Heart left ventricle (tissue), 16 donors: ENCODE data around the gene CNKSR3. TPM values are rescaled to one million over a fixed set of nuclear protein-coding genes. Genes with fewer than 3 reads are reported as not detected.
"Not testable (repeated sequence)": the region's sequence is repeated elsewhere in the genome, so short reads cannot be mapped to it uniquely, and the experiment has no call there.

Source experiments
- ATAC-seq, 4 donors: fragments of 200-7000 bp; cut with Tn5 transposase; one replicate each; pipeline ENCODE4 v1.9.1; 2020 to 2022; ENCODE audit warnings: moderate library complexity in 4 of 4, mild to moderate bottlenecking in 3 of 4, moderate number of reproducible peaks in 1 of 4
- DNase-seq, 5 donors: peaks; one replicate each; pipeline ENCODE4 v3.0.0-alpha.2; 2020
- H3K27ac ChIP-seq, 12 donors: fragments of 200-600 bp; sonication (generic) in 4 of 12; one replicate each; pipeline versions ENCODE4 v1.5.0 to v1.8.0; 2016 to 2022; ENCODE audit warnings: mild to moderate bottlenecking in 2 of 12
- H3K27me3 ChIP-seq, 9 donors: fragments of 200-600 bp; sonication (generic) in 2 of 9; one replicate each; pipeline versions ENCODE4 v1.5.1 to v1.8.0; 2016 to 2022; ENCODE audit warnings: mild to moderate bottlenecking in 3 of 9
- H3K36me3 ChIP-seq, 9 donors: fragments of 200-600 bp; sonication (generic) in 2 of 9; one replicate each; pipeline versions ENCODE4 v1.5.0 to v1.8.0; 2018 to 2022; ENCODE audit warnings: mild to moderate bottlenecking in 2 of 9
- H3K4me1 ChIP-seq, 12 donors: fragments of 200-600 bp; sonication (generic) in 4 of 12; one replicate each; pipeline versions ENCODE4 v1.5.0 to v1.8.0; 2016 to 2022; ENCODE audit warnings: mild to moderate bottlenecking in 3 of 12
- H3K4me3 ChIP-seq, 12 donors: fragments of 200-600 bp; sonication (generic) in 4 of 12; one replicate each; pipeline versions ENCODE4 v1.5.0 to v1.8.0; 2017 to 2022; ENCODE audit warnings: mild to moderate bottlenecking in 9 of 12, moderate library complexity in 4 of 12
- H3K9me3 ChIP-seq, 12 donors: fragments of 200-600 bp; sonication (generic) in 4 of 12; one replicate each; pipeline versions ENCODE4 v1.5.0 to v1.8.0; 2016 to 2022; ENCODE audit warnings: mild to moderate bottlenecking in 1 of 12
- POLR2A ChIP-seq, 2 donors: fragments of 450-650 bp; IDR thresholded peaks; one replicate each; pipeline ENCODE4 v1.6.1; 2017; ENCODE audit warnings: antibody characterized with exemption in 2 of 2, mild to moderate bottlenecking in 2 of 2, moderate library complexity in 2 of 2
- WGBS, 4 donors: extraction: QIAGEN DNeasy Blood & Tissue Kit in 2 of 4; methylation state at CpG; one replicate each; pipeline versions ENCODE4 v1.1.5 to v1.1.7; 2013 to 2018; 5-methylcytosine and 5-hydroxymethylcytosine counted together
- intact Hi-C, 10 donors: fragments of 100-400 bp; cut with DNase I; formaldehyde crosslinking; loops; one replicate each; pipeline versions ENCODE4 v1.11.1 to v1.14.2; 2022
- polyA plus RNA-seq, 2 donors: library from polyadenylated mRNA; stranded (reverse); fragments of 200-250 nt; gene quantifications; one replicate each; pipeline ENCODE4 v1.2.3, GENCODE V29; 2013
- total RNA-seq, 9 donors: library from RNA; depleted of rRNA in 2 of 9; stranded (reverse); fragments of >200 nt in 2 of 9; fragmentation: NEBNext Ultra II Directional in 3 of 9; extraction: Animal tissue kit (Norgen Biotek cat#: 25700) in 3 of 9; gene quantifications; one replicate each; pipeline versions ENCODE4 v1.1.0 to v1.2.4, GENCODE V29; 2016 to 2023
- TF ChIP-seq, protein P1 (sequence below), 12 donors: fragments of 200-600 bp; sonication (generic) in 4 of 12; IDR thresholded peaks; one replicate each; pipeline versions ENCODE4 v1.5.0 to v1.8.0; 2018 to 2022; ENCODE audit warnings: antibody characterized with exemption in 12 of 12, mild to moderate bottlenecking in 5 of 12
- donor health status: ischemic (EF 13 %, LVEDD 7.1; RV severe dilation, severe dysfunction).
- donor health status: healthy with polysubstance abuse.
- donor health status: DM: no; HTN: yes; CAD: no.
- donor health status: DM: no; HTN: no; CAD: no.
- donor health status: ischemic (EF 25% LVEDD 6.9; RV normal size, moderate dysfunction).
- donor health status: ischemic (EF 25% LVEDD 5.7; RV mildly dilated, moderate dysfunction).
- donor health status: healthy.
- donor health status: DM: yes; HTN: yes; CAD: no.
- donor health status: ischemic (EF 35%, LVEDD 5.7; RV mildly dilated, moderate dysfunction).
- donor health status: nonischemic (EF 11% LVEDD 7.7; RV severe dilation, severe dysfunction).
- donor health status: DM: yes; HTN: yes; CAD: no.
- donor health status: PGD.
- donor health status: ischemic (EF 29% LVEDD 5.4; RV normal size, mild dysfunction).
- donor health status: nonischemic (EF 23%, LVEDD 6.1; RV moderate dilation, normal function).

CNKSR3 gene
- total and polyA plus RNA-seq, 11 donors: 5.9 to 30.7 (median 17.7) TPM

DNA sequence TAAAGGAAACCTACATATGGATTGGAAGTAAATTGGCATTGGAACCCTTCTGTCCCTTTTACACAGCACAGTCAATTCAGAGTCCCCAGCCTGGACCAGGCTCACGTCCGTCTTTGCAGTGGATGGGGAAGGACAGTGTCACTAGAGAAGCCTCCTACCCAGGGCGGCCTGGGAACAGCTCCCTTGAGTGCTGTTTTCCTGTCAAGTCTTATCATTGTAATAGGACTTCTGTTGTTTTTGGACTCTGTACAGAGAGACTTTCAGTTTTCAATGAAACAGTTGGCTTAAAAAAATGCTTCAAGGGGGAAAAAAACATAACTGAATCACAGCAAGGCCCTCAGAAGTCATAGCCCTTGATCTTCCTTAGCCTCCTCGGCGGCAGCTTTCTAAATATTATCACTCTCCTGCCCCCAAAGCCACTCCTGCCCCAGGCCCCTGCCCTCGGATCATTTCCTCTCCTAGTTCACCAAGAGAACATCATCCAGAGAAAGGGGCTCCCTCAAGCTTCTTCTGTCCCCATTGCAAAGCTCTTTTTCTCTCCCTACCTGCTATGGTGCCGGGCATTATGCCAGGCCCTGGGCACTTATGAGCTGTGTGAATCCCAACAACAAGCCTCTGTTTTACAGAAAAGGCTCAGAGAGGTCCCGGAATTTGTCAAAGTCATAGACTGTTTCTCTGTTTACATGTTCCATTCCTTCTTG lies 37.8 kb upstream of the CNKSR3 start:
- peak in 3 of 4 donors; percentile 78 to 89 (median 86) for ATAC-seq
- 39 to 57% (median 48%) methylated on average over 8 of the region's 8 CpGs for WGBS, 4 donors
- no peak overlapping the region for H3K27ac ChIP-seq

DNA sequence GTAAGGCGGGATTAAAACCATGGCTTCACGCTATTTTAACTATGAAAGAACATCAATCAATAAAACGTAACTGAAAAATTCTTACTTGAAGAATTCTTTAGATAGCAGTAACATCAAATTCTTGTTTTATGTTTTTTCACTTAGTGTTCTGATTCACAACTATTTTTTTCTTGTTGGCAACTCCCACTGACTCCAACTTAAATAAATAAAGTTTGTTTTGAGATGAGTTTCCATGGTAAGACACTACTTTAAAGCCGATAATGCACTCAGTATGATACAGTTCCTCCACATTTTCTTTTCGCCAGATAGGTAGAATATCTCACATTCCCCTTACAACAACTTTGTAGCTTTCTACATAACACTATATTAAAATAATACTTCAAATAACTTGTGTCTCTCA lies 33.1 kb upstream of the CNKSR3 start:
- Histone ChIP-seq H3K27me3 (no peaks in the 10 kb centered on the region), H3K36me3 (no peaks in the 10 kb centered on the region), H3K4me3 (no peak overlapping the region), H3K4me1 (peaks cover 0 to 10% (median 6%) of the 10 kb centered on the region in 12 donors), H3K27ac (no peak overlapping the region), H3K9me3 (no peaks in the 10 kb centered on the region)
- DNase-seq (no peak), ATAC-seq (no peak)
- intact Hi-C loops: no loop called here
- TF ChIP-seq, protein P1, sequence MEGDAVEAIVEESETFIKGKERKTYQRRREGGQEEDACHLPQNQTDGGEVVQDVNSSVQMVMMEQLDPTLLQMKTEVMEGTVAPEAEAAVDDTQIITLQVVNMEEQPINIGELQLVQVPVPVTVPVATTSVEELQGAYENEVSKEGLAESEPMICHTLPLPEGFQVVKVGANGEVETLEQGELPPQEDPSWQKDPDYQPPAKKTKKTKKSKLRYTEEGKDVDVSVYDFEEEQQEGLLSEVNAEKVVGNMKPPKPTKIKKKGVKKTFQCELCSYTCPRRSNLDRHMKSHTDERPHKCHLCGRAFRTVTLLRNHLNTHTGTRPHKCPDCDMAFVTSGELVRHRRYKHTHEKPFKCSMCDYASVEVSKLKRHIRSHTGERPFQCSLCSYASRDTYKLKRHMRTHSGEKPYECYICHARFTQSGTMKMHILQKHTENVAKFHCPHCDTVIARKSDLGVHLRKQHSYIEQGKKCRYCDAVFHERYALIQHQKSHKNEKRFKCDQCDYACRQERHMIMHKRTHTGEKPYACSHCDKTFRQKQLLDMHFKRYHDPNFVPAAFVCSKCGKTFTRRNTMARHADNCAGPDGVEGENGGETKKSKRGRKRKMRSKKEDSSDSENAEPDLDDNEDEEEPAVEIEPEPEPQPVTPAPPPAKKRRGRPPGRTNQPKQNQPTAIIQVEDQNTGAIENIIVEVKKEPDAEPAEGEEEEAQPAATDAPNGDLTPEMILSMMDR (IDR thresholded peaks at IDR 0.05): no peak
- no peak for TF ChIP-seq POLR2A (IDR thresholded peaks at IDR 0.05)
- WGBS, 4 donors: 89 to 92% (median 90%) methylated on average over 5 of the region's 5 CpGs

More for the DNA sequence above, 37.8 kb upstream of the CNKSR3 start:
- no peaks in the 10 kb centered on the region for H3K9me3 ChIP-seq
- peak in 4 of 5 donors; percentile 15 to 42 (median 28) for DNase-seq
- peaks cover 0 to 10% (median 6%) of the 10 kb centered on the region in 12 donors for H3K4me1 ChIP-seq
- intact Hi-C loops: no loop called here
- H3K36me3 ChIP-seq: no peaks in the 10 kb centered on the region
- no peak overlapping the region for H3K4me3 ChIP-seq
- H3K27me3 ChIP-seq: peaks cover 0 to 3% (median 0%) of the 10 kb centered on the region in 9 donors
- TF ChIP-seq POLR2A (IDR thresholded peaks at IDR 0.05): no peak
- TF ChIP-seq, protein P1 (IDR thresholded peaks at IDR 0.05): no peak

DNA sequence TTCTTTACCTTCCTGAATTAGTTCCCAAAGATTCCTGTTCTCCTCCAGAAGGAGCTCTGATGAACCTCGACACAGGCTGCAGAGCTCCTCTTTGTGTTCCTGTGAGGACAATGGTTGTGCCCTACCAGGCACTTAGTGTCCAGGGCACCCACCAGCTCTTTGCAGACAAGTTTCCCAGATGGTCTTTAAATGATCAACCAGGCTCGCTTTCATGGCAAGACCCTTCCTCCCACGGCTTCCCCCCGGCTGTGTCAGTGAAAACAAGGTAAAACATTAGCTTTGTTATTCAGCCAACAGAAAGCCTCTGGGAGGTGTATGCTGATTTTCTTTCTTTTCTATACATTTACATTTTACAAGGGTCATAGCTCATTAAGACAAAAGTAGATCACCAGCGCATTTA lies 32.3 kb upstream of the CNKSR3 start:
- 69 to 78% (median 72%) methylated on average over 5 of the region's 5 CpGs for WGBS, 4 donors
- DNase-seq: no peak
- Histone ChIP-seq H3K27me3 (no peaks in the 10 kb centered on the region), H3K4me1 (peaks cover 0 to 1% (median 0%) of the 10 kb centered on the region in 12 donors), H3K36me3 (no peaks in the 10 kb centered on the region), H3K27ac (no peak overlapping the region), H3K9me3 (no peaks in the 10 kb centered on the region), H3K4me3 (no peak overlapping the region)
- TF ChIP-seq, protein P1 (IDR thresholded peaks at IDR 0.05): no peak
- no peak for TF ChIP-seq POLR2A (IDR thresholded peaks at IDR 0.05)
- no peak for ATAC-seq
- intact Hi-C loops: no loop called here

DNA sequence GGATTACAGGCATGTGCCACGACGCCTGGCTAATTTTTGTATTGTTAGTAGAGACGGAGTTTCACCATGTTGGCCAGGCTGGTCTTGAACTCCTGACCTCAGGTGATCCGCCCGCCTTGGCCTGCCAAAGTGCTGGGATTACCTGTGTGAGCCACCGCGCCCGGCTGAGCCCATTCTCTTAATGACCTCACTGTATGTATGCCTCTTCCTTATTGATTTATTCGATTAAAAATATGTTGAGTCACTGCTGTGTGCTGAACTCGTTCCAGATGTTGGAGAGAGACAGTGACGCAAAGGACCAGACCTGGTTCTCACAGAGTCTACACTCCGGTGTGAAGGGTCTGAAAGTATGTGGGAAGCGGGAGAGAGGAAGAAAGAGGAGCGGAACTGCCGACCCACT lies 31.4 kb upstream of the CNKSR3 start:
- H3K27me3 ChIP-seq, intact Hi-C loops, H3K9me3 ChIP-seq, ATAC-seq, H3K36me3 ChIP-seq, H3K4me1 ChIP-seq, H3K4me3 ChIP-seq, H3K27ac ChIP-seq, DNase-seq: not testable (repeated sequence)
- 90 to 97% (median 96%) methylated on average over 15 of the region's 15 CpGs for WGBS, 4 donors
